ENCODE measurements around the gene SNAPC2. TPM values are rescaled to one million over a fixed set of nuclear protein-coding genes. Genes with fewer than 3 reads are reported as not detected.
A peak's percentile ranks its signal among the peaks of the same experiment; 100 is the strongest.

Gene SNAPC2
- total and polyA plus RNA-seq, 2 of the 13 experiments (the other 11 are each of a cell fraction or from before 2014, with no cell fraction given), result 10.2 to 12.7 TPM

GRCh38 chr19:7919610-7920518 lies at the start of gene SNAPC2 (continued):
- no peak for TF ChIP-seq FOXO4 (CRISPR knock-in tag; conservative IDR thresholded peaks at IDR 0.05)
- peak; percentile 62; the same call in 1 of the 2 replicates for TF ChIP-seq ZNF142 (CRISPR knock-in tag; IDR thresholded peaks at IDR 0.05)
- TF ChIP-seq ZNF275 (CRISPR knock-in tag; IDR thresholded peaks at IDR 0.05; ENCODE audit: borderline replicate concordance), result peak; percentile 74; the same call in 1 of the 2 replicates
- TF ChIP-seq E2F1 (CRISPR knock-in tag; IDR thresholded peaks at IDR 0.05), result 0 out of 2 replicates have a peak, but pooled peaks have one; percentile 32
- TF ChIP-seq ZNF614 (CRISPR knock-in tag; IDR thresholded peaks at IDR 0.05; ENCODE audit: borderline replicate concordance), result peak; percentile 91; the same call in 1 of the 2 replicates
- TF ChIP-seq KLF15 (CRISPR knock-in tag; IDR thresholded peaks at IDR 0.05; ENCODE audit: borderline replicate concordance), result no peak; the same call in 1 of the 2 replicates
- TF ChIP-seq ZNF343 (CRISPR knock-in tag; IDR thresholded peaks at IDR 0.05), result no peak
- TF ChIP-seq SMARCE1 (IDR thresholded peaks at IDR 0.05; ENCODE audit: borderline replicate concordance), result no peak
- 0 out of 2 replicates have a peak, but pooled peaks have one; percentile 31 for TF ChIP-seq TGIF2 (CRISPR knock-in tag; IDR thresholded peaks at IDR 0.05)
- no peak; the same call in 1 of the 2 replicates for TF ChIP-seq ZNF33B (CRISPR knock-in tag; IDR thresholded peaks at IDR 0.05)
- peak; percentile 40 to 88; a peak in 3 of 4 replicates for TF ChIP-seq POLR2A (IDR thresholded peaks at IDR 0.05; ENCODE audit: insufficient read depth in 1 of 2, low read depth in 2 of 2, low read length in 2 of 2)
- TF ChIP-seq ATF2 (CRISPR knock-in tag; IDR thresholded peaks at IDR 0.05), result peak; percentile 49; the same call in 1 of the 2 replicates
- TF ChIP-seq HMGXB4 (CRISPR knock-in tag; IDR thresholded peaks at IDR 0.05; ENCODE audit: borderline replicate concordance in 1 of 2, low read depth in 1 of 2), result peak; percentile 72 to 75; a peak in 3 of 4 replicates
